Stimulated activated CD8-positive, alpha-beta memory T cell treated with anti-CD3 and anti-CD28 coated beads, Interleukin-7, amount 100 ng/mL, for 4 hours (primary cell): ENCODE results near the gene ARVCF.

Source experiments
- DNase-seq, 2 donors: peaks; one replicate each; pipeline ENCODE4 v3.0.0-alpha.2; 2020; ENCODE audit warnings: low read depth in 2 of 2

Gene ARVCF

GRCh38 chr22:19962246-19962908, 54.2 kb downstream of the ARVCF start:
- DNase-seq: peak in 1 of 2 donors; percentile 53

GRCh38 chr22:19961868-19962245, 54.8 kb downstream of the ARVCF start:
- no peak for DNase-seq

GRCh38 chr22:19961201-19961580, 55.4 kb downstream of the ARVCF start:
- DNase-seq: no peak

GRCh38 chr22:19960491-19961200, 56.0 kb downstream of the ARVCF start:
- DNase-seq: no peak

GRCh38 chr22:19959587-19960490, 56.8 kb downstream of the ARVCF start:
- DNase-seq: no peak

- DNase-seq: no peak
These were observed 57.5 kb downstream of the ARVCF start for GRCh38 chr22:19959043-19959586.

GRCh38 chr22:19958083-19959042, 58.3 kb downstream of the ARVCF start:
- no peak for DNase-seq

GRCh38 chr22:19957445-19957844, 59.2 kb downstream of the ARVCF start:
- no peak for DNase-seq

GRCh38 chr22:19955241-19956128, 61.1 kb downstream of the ARVCF start:
- no peak for DNase-seq

GRCh38 chr22:19951346-19951745, 65.3 kb downstream of the ARVCF start:
- DNase-seq: no peak

GRCh38 chr22:19948057-19948760, 68.4 kb downstream of the ARVCF start:
- no peak for DNase-seq

GRCh38 chr22:19943082-19944026, 73.3 kb downstream of the ARVCF start:
- DNase-seq: no peak

- DNase-seq: no peak
These were observed 74.2 kb downstream of the ARVCF start for GRCh38 chr22:19942157-19943081.

GRCh38 chr22:19941365-19942082, 75.1 kb downstream of the ARVCF start, which contains the start of the genes COMT and TXNRD2:
COMT (plus strand) TSS chr22:19941772; CDS start chr22:19962527, 20,755 bp downstream.
TXNRD2 (minus strand) TSS chr22:19941818; CDS start chr22:19941803, 15 bp downstream.
- DNase-seq: peak in 1 of 2 donors; percentile 63

- DNase-seq: no peak
These were observed 75.9 kb downstream of the ARVCF start for GRCh38 chr22:19940536-19941364.
